Motor neuron (in vitro differentiated cells): ENCODE data around the gene FRMPD4. TPM values are rescaled to one million over a fixed set of nuclear protein-coding genes. Genes with fewer than 3 reads are reported as not detected.

Source experiments
- ATAC-seq, 8 experiments: fragments of 200-7000 bp; cut with Tn5 transposase; replicated peaks in 6 of 8; 2 replicates each; pipeline ENCODE4 v1.8.0; 2021; ENCODE audit warnings: mild to moderate bottlenecking in 8 of 8, moderate library complexity in 8 of 8
- H3K27ac ChIP-seq, 2 donors: fragments of 250-450 bp; sonication (Bioruptor Pico); 2 replicates each; pipeline ENCODE4 v1.9.0; 2021; ENCODE audit warnings: antibody characterized with exemption in 2 of 2, mild to moderate bottlenecking in 2 of 2, moderate library complexity in 1 of 2
- H3K4me1 ChIP-seq, 2 donors: fragments of 250-450 bp; sonication (Bioruptor Pico); replicated peaks in 1 of 2; 2 replicates each; pipeline ENCODE4 v1.6.1; 2021; ENCODE audit warnings: antibody characterized with exemption in 2 of 2, mild to moderate bottlenecking in 2 of 2, moderate library complexity in 1 of 2
- H3K4me3 ChIP-seq, 5 donors: fragments of 250-450 bp; sonication (Bioruptor Pico); 2 replicates each; pipeline ENCODE4 v1.9.0; 2021; ENCODE audit warnings: antibody characterized with exemption in 5 of 5, mild to moderate bottlenecking in 5 of 5, moderate library complexity in 4 of 5
- WGBS, 10 experiments: fragments of 450-650 bp; shearing (Covaris generic); methylation state at CpG; one replicate each; pipeline ENCODE4 v1.0.0; 2022; 5-methylcytosine and 5-hydroxymethylcytosine counted together
- in situ Hi-C, 9 experiments: fragments of 400-800 bp; cut with MboI; loops; one replicate each; pipeline ENCODE4 v1.15.0; 2021; ENCODE audit warnings: low sequenced_read_pairs in 9 of 9, low pct_unique_long_range_greater_than_20kb in 2 of 9; ENCODE audit not compliant: unreplicated experiment in 9 of 9
- total RNA-seq, 8 experiments: library from RNA; unstranded; fragments of 300-600 nt; gene quantifications; 2 replicates each; pipeline versions ENCODE4 v1.2.3 to v1.2.4, GENCODE V29; 2022

FRMPD4 gene
- total RNA-seq, 8 experiments from 2014 or later: 0.07 to 5.3 (median 2.3) TPM; not detected in 2

DNA sequence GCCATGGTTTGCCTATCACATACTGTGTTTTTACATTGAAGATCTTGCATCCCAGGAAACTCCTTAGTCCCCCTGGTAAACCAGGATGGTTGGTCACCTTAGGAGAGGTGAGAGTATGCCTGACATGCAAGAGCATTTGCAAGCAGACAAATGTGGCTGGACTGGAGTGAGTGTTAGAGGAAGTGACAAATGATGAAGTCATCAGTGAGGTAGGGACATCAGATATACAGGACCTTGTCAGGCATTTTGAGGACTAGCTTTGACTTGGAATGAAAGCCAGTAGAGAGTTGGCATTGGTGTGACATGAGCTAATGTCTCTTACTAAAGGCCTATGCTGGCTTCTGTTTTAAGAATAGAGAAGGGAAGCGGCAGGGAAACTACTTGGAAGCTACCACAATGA, 124.9 kb downstream of the FRMPD4 start:
- no peak for ATAC-seq
- in situ Hi-C loops: no loop called here
- Histone ChIP-seq H3K4me3 (no peak overlapping the region), H3K27ac (no peak overlapping the region), H3K4me1 (no peaks in the 10 kb centered on the region)
- 63% methylated on average over 1 of the region's 1 CpG; no CpG with 5 or more reads in 9 of the 10 experiments for WGBS, 10 experiments

DNA sequence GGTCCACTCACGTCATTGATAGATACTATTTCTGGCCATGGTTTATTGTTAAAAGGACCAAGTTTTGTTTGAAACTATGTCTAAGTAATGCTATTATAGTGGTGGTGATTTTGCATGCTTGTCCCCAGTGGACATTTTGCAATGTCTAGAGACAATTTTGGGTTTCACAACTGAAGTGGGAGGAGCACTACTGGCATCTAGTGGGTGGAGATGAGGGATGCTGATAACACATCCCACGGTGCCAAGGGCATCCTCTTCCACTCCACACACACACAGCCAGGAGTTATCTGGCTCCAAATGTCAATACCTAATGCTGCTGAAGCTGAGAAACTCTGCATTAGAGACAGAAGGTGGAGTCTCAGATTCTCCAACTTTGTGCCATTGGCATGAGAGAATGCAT, 131.2 kb downstream of the FRMPD4 start:
- no peak overlapping the region for H3K4me3 ChIP-seq
- in situ Hi-C loops: no loop called here
- 100% methylated on average over 1 of the region's 2 CpGs; no CpG with 5 or more reads in 9 of the 10 experiments for WGBS, 10 experiments
- no peak for ATAC-seq
- no peak overlapping the region for H3K27ac ChIP-seq
- no peaks in the 10 kb centered on the region for H3K4me1 ChIP-seq

DNA sequence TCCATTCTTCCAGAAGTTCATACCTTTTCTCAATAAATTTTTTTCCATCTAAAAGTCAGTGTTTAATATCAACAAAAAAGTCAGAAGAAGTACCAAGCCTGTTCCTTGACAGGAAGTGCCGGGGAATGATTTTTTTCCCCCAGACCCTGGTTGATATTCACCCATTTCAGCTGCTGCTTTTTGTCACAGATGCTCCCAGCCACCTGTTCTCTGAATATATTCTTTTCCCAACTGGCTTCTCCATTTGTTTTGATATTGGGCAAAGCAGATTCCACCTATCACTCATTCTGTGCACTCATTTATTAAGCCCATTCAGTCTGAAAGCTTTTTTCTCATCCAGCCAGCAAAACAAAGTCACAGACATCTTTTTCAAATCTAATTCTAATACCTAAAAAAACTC, 139.9 kb downstream of the FRMPD4 start:
- in situ Hi-C loops: no loop called here
- whole genome bisulfite sequencing, 10 experiments: 14 to 100% (median 80%) methylated on average over 1 of the region's 1 CpG; no CpG with 5 or more reads in 7 of the 10 experiments

DNA sequence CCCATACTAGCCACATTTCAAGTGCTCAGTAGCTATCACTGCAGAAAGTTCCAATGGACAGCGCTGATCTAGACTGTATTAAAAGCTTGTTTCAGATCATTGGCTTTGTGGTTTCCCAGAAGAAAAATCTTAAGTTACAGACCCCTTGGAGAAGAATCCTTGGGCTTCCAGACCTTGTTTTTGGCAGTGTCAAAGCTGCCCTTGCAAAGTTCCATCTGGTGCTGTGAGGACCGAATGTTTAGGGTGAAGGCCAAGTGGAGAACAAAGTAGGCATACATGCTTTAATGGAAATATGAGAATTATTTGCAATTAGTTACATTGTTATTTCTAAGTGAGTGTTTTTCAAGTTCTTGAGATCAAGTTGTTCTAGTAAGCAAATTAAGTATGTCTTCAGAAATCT, 144.7 kb downstream of the FRMPD4 start:
- in situ Hi-C loops: no loop called here
- H3K4me1 ChIP-seq: no peaks in the 10 kb centered on the region
- 33 to 100% (median 73%) methylated on average over 1 to 2 of the region's 2 CpGs; no CpG with 5 or more reads in 6 of the 10 experiments for WGBS, 10 experiments
- H3K4me3 ChIP-seq: no peak overlapping the region
- H3K27ac ChIP-seq: no peak overlapping the region
- no peak for ATAC-seq

More for the DNA sequence above, 139.9 kb downstream of the FRMPD4 start:
- no peak overlapping the region for H3K4me3 ChIP-seq
- no peak for ATAC-seq
- no peak overlapping the region for H3K27ac ChIP-seq
- H3K4me1 ChIP-seq: no peaks in the 10 kb centered on the region

DNA sequence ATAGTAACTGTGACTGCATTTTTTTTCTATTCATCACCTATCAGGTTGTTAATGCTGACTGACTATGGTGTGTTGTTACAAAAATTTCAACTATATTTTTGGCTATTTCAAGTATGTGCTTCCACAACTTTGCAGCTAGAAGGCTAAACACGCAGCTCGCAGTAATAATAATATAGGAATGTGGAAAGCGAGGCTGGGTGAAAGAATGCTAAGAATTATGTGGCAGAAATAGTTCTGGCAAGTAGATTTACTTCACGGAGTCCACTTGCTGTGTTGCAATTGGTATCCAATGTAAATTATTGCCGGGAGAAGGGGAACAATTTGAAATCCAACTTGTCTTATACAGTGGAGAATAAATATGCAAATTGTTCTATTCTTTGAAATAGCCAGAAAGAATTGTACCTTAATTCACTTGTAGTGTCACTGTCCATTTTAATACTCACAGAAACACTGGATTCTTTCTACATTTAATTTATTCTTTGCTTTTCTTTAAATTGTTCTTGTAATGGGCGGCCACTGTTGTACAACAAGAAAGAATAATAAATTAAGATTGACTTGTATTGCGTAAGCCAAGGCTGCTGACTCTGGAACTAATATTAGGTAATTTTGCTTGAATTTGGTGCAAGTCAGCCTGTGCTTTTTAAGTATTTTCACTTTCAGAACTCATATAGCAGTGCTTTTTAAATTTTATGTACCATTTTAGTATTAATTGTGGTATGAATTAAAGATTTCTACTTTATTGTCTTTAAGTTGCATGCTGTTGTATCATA, 154.9 kb downstream of the FRMPD4 start:
- H3K4me1 ChIP-seq: peaks cover 0 to 14% of the 10 kb centered on the region in 2 donors
- in situ Hi-C loops: no loop called here
- no peak overlapping the region for H3K27ac ChIP-seq
- H3K4me3 ChIP-seq: no peak overlapping the region
- ATAC-seq: peak in 3 of 8 experiments; percentile 27 to 34 (median 33)
- WGBS, 10 experiments: 0 to 100% (median 46%) methylated on average over 1 to 7 of the region's 7 CpGs; no CpG with 5 or more reads in 2 of the 10 experiments

DNA sequence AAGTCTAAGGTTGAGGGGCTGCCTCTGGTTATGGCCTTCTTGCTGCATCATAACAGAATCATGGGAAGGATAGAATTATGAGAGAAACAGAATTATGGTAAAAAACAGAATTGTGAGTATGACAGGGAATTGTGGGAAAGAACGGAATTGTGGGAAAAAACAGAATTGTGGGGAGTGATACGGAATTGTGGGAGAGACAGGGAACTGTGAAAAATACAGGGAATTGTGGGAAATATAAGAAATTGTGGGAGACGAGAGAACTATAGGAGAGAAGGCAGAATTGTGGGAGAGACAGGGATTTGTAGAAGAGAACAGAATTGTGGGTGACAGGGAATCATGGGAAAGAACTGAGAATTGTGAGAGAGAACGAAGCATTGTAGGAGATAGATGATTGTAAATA, 159.1 kb downstream of the FRMPD4 start:
- WGBS, 10 experiments: 0 to 96% (median 74%) methylated on average over 1 to 4 of the region's 4 CpGs; no CpG with 5 or more reads in 1 of the 10 experiments
- in situ Hi-C loops: no loop called here
- Histone ChIP-seq H3K27ac (no peak overlapping the region), H3K4me3 (no peak overlapping the region), H3K4me1 (peaks cover 0 to 14% of the 10 kb centered on the region in 2 donors)
- ATAC-seq: no peak

DNA sequence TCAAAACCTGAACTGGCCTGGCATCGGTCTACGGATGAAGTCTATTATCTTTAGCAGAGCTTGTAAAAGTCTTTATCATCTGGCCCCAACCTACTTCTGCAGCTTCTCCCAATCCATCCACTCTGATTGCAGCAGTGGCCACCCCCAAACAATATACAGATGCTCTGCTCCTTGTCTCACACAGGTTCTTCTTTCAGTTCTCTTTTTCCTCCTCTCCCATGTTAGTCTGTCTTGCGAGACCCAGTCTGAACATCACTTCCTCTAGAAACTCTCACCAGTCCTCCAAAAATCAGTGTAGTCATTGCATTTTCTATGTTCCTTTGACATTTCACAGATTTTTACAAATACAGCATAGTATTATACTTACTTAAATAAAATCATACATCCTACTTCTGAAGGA, 163.0 kb downstream of the FRMPD4 start:
- ATAC-seq: no peak
- in situ Hi-C loops: no loop called here
- H3K27ac ChIP-seq: no peak overlapping the region
- 0 to 100% (median 82%) methylated on average over 1 to 3 of the region's 3 CpGs; no CpG with 5 or more reads in 4 of the 10 experiments for WGBS, 10 experiments
- H3K4me1 ChIP-seq: no peaks in the 10 kb centered on the region
- no peak overlapping the region for H3K4me3 ChIP-seq

DNA sequence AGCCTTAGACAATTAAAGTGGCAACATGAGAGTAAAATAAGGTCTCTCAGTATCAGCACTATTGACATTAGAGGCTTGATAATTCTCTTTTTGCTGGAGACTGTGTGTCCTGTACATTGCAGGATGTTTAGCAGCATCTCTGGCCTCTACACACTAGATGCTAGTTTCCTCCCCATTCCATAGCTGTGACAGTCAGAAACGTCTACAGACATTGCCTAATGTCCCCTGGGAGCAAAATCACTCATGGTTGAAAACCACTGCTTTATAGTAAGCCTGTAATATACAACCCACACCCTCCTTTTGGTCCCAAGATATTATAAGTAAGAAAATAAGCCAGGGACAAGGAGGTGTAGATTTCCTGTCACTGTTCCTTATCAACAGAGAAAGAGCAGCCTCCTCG, 166.0 kb downstream of the FRMPD4 start:
- Histone ChIP-seq H3K27ac (no peak overlapping the region), H3K4me3 (no peak overlapping the region)
- ATAC-seq: peak in 1 of 8 experiments; percentile 34

DNA sequence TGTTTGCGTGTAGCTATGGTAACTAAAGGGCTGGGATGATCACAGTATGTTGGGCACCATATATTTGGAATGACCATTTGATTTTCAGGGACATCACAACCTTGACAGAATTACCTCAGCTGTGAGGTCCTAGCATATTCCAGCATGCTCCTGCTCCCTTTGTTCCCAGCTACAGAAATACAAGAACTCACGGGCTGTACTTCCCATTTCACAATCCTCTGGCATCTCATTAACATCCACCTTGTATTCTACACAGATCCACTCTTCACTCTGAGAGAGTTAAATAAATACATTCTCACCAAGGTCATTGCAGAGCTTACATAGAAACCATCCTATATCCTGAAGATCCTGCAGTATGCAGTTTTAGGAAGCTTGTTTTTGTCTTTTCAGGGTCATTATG, 169.7 kb downstream of the FRMPD4 start:
- H3K4me3 ChIP-seq: no peak overlapping the region
- no peak overlapping the region for H3K27ac ChIP-seq
- WGBS, 10 experiments: 0 to 40% (median 33%) methylated on average over 1 to 2 of the region's 2 CpGs; no CpG with 5 or more reads in 7 of the 10 experiments
- peaks cover 0 to 2% of the 10 kb centered on the region in 2 donors for H3K4me1 ChIP-seq
- in situ Hi-C loops: no loop called here
- peak in 1 of 8 experiments; percentile 14 for ATAC-seq

More for the DNA sequence above, 166.0 kb downstream of the FRMPD4 start:
- WGBS, 10 experiments: 0 to 100% (median 29%) methylated on average over 1 to 2 of the region's 2 CpGs; no CpG with 5 or more reads in 2 of the 10 experiments
- peaks cover 0 to 2% of the 10 kb centered on the region in 2 donors for H3K4me1 ChIP-seq
- in situ Hi-C loops: no loop called here

DNA sequence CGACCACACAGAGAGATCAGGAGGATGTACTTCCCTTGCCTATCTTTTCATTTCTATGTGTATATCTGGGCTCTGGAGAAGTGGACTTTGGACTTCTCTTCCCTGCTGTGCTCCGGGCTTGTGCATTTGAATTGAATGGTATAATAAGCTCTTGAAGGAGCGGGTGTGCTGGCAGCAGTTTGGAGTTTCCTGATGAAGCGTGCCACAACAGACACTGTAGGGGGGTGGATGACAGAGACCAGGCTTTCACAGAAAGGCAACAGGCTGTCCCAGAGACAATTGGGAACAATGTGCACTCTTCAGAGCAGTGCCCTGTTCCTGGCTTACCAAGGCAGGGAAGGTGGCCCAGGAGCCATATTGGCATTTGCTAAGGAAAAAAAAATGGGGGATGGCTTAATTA, 170.1 kb downstream of the FRMPD4 start:
- no peak overlapping the region for H3K27ac ChIP-seq
- peak in 2 of 8 experiments; percentile 10 to 19 for ATAC-seq
- in situ Hi-C loops: no loop called here
- WGBS, 10 experiments: 0 to 40% (median 0%) methylated on average over 1 to 4 of the region's 4 CpGs; no CpG with 5 or more reads in 5 of the 10 experiments
- no peak overlapping the region for H3K4me3 ChIP-seq
- H3K4me1 ChIP-seq: peaks cover 0 to 2% of the 10 kb centered on the region in 2 donors

DNA sequence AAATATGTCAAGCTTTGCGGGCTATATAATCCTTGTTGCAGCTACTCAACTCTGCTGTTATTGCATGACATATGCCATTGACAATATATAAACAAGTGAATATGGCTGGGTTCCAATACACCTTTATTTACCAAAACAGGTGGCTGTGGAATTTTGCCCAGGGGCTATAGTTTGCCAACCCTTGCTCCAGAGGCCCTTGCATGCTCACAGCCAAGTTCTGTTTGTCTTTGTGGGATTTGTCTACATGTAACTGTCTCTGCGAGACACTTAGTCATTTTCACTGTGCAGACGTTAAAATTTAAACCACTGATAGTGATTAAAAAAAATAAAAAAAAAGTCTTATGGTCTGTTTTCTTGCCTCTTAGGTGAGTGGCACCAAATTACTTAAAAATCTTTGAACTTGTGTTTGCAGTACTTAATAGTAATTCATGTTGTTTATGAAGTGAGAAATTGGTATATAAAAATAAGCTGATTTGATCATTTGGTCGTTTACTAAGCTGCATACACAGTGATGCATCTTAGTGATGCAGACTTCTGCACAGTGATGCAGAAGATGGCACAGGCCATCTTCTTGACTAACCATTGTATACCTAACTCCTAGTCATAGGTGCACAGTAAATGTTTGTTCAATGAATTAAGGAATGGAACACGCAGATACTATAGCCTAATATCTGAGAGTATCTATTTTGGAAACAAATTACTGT, 170.9 kb downstream of the FRMPD4 start:
- WGBS, 10 experiments: 13 to 90% (median 67%) methylated on average over 1 to 5 of the region's 5 CpGs; no CpG with 5 or more reads in 3 of the 10 experiments
- no peak for ATAC-seq
- Histone ChIP-seq H3K4me3 (no peak overlapping the region), H3K4me1 (peaks cover 0 to 2% of the 10 kb centered on the region in 2 donors), H3K27ac (no peak overlapping the region)
- in situ Hi-C loops: no loop called here

DNA sequence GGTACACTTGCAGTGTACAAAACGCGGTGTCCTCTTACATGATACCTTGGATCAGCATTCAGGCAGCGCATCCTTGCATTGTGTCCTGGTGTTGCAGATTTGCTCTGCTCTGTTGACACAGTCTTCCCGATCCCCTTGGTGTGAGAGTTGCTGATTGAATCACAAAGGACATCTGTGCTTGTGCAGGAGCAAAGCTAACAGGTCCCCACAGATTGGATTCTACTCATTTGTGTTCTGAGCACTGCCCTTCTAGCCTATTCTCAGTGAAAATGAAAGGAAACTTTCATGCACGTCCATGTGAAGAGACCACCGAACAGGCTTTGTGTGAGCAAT, 171.4 kb downstream of the FRMPD4 start:
- no peak for ATAC-seq
- Histone ChIP-seq H3K4me3 (no peak overlapping the region), H3K27ac (no peak overlapping the region), H3K4me1 (peaks cover 0 to 2% of the 10 kb centered on the region in 2 donors)
- 38 to 100% (median 42%) methylated on average over 3 to 6 of the region's 6 CpGs; no CpG with 5 or more reads in 7 of the 10 experiments for WGBS, 10 experiments
- in situ Hi-C loops: no loop called here

DNA sequence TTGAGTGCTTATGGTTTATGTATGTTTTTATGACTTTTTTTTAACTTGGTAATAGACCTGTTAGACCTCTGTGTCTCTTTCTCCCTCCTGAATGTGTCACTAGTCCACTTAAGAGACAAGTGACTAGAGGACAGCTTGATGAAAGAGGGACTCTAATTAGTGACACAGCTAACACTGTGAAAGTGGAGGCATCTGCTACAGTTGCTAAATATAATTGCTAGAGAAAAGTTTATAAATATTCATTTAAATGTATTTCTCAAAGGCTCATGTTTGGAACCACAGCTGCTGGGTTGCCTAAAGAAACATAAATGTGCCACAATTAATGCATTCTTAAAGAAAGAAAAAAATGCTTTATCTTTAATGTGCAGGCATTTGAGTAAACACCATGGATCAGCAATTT, 176.4 kb downstream of the FRMPD4 start:
- in situ Hi-C loops: no loop called here
- H3K4me1 ChIP-seq: no peaks in the 10 kb centered on the region
- ATAC-seq: no peak
- H3K27ac ChIP-seq: no peak overlapping the region
- no peak overlapping the region for H3K4me3 ChIP-seq
